NCI-H2196 (cell line): ENCODE measurements around the gene KCNH6.

Experiments
- DNase-seq: peaks from one replicate; lab custom pipeline; 2025; ENCODE audit not compliant: unreplicated experiment; lab: John Stamatoyannopoulos, UW

Gene KCNH6, protein sequence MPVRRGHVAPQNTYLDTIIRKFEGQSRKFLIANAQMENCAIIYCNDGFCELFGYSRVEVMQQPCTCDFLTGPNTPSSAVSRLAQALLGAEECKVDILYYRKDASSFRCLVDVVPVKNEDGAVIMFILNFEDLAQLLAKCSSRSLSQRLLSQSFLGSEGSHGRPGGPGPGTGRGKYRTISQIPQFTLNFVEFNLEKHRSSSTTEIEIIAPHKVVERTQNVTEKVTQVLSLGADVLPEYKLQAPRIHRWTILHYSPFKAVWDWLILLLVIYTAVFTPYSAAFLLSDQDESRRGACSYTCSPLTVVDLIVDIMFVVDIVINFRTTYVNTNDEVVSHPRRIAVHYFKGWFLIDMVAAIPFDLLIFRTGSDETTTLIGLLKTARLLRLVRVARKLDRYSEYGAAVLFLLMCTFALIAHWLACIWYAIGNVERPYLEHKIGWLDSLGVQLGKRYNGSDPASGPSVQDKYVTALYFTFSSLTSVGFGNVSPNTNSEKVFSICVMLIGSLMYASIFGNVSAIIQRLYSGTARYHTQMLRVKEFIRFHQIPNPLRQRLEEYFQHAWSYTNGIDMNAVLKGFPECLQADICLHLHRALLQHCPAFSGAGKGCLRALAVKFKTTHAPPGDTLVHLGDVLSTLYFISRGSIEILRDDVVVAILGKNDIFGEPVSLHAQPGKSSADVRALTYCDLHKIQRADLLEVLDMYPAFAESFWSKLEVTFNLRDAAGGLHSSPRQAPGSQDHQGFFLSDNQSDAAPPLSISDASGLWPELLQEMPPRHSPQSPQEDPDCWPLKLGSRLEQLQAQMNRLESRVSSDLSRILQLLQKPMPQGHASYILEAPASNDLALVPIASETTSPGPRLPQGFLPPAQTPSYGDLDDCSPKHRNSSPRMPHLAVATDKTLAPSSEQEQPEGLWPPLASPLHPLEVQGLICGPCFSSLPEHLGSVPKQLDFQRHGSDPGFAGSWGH

DNA sequence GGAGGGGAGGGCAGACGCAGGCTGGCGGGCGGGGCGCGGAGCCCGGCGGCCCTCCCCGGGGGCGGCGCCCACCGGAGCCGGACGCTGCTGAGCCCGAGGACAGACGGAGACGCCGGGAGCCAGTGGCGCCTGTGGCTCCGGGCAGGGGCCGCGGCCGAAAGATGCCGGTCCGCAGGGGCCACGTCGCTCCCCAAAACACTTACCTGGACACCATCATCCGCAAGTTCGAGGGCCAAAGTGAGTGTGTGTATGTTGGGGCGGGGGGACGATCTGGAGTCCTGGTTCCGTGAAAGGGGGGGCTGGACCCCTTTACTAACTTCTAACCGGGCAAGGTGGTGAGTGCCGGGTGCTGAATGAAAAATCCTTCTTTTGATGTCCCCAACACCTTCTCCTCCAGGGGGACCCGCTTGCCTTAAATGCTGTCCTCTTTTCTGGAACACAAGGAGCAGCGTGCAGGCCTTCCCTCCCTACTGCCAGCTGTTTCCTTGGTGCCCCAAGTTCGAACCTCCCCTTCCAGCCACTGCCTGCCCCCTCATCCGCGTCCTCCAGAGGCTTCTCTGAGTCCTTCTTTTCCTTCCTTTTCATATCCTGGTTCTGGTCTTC lies at the start of gene KCNH6:
Gene KCNH6 (plus strand): TSS at position 106 of the 603 bp plus-strand sequence. CDS start 56 bp downstream, at position 162.
- no peak for DNase-seq

DNA sequence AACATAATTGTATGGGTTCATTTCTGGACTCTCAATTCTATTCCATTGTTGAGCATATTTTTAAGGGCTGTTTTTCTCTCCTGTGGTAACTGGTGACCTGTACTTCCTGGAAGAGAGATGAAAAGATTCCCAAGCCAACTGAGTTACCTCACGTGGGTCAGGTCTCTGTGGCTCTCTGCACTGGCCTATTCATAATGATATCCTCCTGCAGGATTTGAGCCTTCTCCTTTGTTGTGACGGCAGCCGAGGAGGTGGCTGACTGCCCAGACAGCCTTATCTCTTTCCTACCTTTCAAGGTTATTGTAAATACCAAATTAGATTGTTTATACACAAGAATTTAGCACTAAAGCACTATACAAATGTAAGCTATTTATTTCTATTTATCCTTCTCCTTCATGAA lies 49.0 kb upstream of the KCNH6 start:
- peak; percentile 79 for DNase-seq

GRCh38 chr17:63474586-63475460 lies 48.3 kb upstream of the KCNH6 start:
- no peak for DNase-seq

- no peak for DNase-seq
These were observed 47.4 kb upstream of the KCNH6 start for GRCh38 chr17:63475491-63476412.

- no peak for DNase-seq
These were observed 46.7 kb upstream of the KCNH6 start for GRCh38 chr17:63476459-63476853.

DNA sequence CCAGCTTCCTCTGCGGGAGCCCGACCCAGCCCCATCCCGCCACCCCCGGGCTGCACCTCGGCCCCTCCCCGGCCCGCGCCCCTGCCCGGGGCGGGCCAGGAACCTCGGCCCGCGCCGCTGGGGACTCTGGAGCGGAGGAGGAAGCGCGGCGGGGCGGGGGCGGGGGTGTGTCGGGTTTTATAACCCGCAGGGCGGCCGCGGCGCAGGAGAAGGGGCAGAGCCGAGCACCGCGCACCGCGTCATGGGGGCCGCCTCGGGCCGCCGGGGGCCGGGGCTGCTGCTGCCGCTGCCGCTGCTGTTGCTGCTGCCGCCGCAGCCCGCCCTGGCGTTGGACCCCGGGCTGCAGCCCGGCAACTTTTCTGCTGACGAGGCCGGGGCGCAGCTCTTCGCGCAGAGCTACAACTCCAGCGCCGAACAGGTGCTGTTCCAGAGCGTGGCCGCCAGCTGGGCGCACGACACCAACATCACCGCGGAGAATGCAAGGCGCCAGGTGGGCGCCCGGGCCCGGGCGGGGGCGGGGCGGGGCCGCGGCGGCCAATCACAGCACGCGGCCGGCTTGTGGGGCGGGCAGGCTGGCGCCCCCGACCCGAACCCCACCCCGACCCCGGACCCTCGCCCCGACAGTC lies 46.2 kb upstream of the KCNH6 start, which contains the start of gene ACE:
Gene ACE (plus strand): TSS at position 208 of the 626 bp plus-strand sequence. CDS start 34 bp downstream, at position 242.
- DNase-seq: peak; percentile 23

DNA sequence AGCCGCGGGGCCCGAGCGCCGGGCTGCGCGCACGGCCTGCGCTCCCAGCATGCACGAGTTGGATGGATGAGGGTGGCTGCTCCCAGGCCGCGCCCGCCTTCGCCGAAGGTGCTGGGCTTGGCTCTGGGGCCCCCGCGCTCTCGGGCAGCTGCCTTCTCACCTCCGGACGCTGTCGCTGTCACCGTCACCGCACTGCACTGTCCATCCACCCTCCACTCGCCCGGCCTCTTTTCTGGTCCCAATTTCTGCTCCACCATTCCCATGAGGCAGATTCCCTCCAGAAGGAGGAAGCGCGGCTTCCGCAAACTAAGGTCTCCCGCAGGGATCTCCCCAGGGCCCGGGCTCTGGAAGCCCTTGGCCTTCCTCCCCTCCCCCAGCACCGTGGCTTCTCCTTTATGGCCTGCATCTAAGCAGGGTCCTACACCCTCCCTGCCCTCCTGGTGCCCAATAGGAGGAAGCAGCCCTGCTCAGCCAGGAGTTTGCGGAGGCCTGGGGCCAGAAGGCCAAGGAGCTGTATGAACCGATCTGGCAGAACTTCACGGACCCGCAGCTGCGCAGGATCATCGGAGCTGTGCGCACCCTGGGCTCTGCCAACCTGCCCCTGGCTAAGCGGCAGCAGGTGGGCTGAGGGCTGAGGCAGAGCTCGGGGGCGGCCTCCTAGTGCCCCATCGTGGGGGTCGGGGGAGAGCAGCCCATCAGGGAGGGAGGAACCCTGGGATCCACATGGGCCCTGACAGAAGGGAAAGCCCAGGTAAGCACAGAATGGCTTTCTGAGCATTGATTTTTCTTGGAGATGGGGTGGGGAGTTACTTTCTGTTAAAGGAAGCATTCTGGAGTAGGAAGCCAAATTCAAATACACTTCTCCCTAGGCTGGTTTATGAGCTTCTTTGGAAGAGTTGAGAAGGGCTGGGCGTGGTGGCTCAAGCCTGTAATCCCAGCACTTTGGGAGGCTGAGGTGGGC lies 45.4 kb upstream of the KCNH6 start:
- DNase-seq: no peak

DNA sequence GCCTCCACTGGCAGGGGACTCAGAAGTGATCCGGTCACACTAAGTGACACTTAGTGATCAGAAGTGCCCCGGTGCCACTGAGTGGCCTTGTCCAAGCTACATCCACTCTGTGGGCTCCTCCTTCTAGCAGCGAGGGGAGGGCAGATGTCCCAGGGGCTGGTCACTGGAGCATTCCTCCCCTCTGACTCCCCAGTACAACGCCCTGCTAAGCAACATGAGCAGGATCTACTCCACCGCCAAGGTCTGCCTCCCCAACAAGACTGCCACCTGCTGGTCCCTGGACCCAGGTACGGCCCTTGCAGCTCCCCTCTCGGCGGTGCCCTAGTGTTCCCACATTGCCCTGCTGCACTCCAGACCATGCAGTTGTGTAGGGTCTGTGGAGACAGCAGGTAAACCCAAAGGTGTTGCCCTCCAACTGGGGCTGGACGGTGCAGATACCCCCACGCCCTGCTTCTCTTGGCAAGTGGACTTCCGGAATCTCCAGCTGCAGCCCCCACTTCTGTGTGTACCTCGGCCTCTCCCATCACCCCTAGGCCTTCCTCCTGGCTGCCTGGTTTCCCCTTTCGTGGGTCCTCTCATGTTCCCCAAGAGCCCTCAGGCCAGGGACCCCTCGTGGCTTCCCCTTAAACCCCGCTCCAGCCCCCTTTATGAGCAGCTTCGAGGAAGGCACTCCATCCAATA lies 44.2 kb upstream of the KCNH6 start:
- peak; percentile 57 for DNase-seq

- DNase-seq: peak; percentile 46
These were observed 43.5 kb upstream of the KCNH6 start for GRCh38 chr17:63479495-63480184.

DNA sequence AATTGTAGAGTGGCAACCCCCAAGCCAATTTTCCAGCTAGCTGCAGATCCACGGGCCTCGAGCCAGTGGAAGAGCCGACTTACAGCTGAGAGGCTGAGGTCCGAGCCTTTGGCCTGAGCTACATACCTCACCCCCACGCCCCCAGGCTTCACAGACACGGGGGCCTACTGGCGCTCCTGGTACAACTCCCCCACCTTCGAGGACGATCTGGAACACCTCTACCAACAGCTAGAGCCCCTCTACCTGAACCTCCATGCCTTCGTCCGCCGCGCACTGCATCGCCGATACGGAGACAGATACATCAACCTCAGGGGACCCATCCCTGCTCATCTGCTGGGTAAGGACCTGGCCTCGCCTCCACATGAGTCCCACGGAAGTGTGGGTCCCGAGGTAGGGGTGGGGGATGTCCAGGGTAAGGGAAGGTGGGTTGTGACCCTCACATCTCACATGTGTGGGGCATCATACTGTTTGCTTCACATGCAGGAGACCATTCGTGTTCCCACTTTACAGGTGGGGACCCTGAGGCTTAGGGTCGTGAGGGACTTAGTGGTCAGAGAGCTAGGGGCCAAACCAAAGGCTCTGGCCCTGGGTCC lies 42.9 kb upstream of the KCNH6 start:
- DNase-seq: no peak

GRCh38 chr17:63480826-63481487 lies 42.2 kb upstream of the KCNH6 start:
- DNase-seq: peak; percentile 80

DNA sequence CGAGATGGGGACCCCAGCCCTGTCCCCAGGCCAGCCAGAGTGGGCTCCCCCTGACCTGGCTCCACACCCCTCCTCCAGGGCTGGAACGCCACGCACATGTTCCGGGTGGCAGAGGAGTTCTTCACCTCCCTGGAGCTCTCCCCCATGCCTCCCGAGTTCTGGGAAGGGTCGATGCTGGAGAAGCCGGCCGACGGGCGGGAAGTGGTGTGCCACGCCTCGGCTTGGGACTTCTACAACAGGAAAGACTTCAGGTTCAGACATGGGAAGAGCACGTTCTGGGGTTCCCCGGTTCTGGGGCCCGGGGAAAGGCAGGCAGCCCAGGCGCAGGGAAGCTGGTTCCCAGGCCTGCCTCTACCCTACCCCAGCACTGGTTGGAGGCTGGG lies 41.7 kb upstream of the KCNH6 start:
- no peak for DNase-seq

GRCh38 chr17:63482509-63482908 lies 40.6 kb upstream of the KCNH6 start:
- no peak for DNase-seq

DNA sequence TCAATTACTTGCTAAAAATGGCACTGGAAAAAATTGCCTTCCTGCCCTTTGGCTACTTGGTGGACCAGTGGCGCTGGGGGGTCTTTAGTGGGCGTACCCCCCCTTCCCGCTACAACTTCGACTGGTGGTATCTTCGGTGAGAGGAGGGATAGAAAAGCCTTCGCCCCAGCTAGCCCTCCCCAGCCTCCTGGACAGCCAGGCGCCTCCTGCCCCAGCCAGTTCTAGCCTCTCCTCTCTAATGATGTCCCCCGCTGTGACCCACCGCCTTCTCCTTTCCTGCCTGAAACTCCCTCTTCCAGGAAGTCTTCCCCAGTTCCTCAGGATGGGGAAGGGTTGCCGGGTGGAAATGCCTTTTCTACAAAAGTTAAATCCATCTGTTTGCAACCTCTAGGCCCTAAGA lies 40.1 kb upstream of the KCNH6 start:
- no peak for DNase-seq

DNA sequence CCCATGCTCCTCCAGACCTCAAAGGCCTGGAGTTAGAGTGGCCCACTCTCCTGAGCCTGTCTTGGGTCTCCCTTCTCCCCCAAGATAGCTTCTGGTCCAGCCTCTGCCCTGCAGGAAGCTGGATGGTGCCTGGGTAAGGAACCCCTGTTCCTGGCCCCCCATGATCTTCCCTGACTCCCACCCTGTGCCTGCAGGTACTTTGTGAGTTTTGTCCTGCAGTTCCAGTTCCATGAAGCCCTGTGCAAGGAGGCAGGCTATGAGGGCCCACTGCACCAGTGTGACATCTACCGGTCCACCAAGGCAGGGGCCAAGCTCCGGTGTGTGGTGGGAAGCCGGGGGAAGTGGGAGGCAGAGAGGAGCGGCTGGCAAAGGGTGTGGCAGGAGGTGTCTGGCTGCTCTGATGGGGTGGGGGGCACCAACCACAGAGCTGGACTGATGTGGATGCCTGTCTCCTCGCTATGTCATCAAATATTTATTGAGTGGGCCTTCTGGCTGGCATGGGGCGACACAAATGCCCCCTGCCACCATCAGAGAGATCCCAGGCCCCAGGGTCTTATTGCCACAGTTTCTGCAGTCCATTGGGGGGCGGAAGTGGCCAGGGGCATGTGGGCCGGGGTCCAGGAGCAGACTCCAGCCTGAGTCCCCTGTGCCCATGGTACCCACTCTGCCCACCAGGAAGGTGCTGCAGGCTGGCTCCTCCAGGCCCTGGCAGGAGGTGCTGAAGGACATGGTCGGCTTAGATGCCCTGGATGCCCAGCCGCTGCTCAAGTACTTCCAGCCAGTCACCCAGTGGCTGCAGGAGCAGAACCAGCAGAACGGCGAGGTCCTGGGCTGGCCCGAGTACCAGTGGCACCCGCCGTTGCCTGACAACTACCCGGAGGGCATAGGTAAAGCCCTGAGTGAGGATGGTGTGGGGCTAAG lies 39.2 kb upstream of the KCNH6 start:
- DNase-seq: no peak
